Measurements from ENCODE around the gene CEP112. TPM values are rescaled to one million over a fixed set of nuclear protein-coding genes. Genes with fewer than 3 reads are reported as not detected.

CEP112 gene
- total and polyA plus RNA-seq, 2 experiments from 2014 or later, result 4.0 to 4.3 TPM

- Histone ChIP-seq H3K79me2 (replicated peaks; ENCODE audit: insufficient read depth) (no peaks in the 10 kb centered on the region), H2AFZ (no peak overlapping the region), H3F3A (replicated peaks; ENCODE audit: low read depth) (no peaks in the 10 kb centered on the region), H3K4me2 (no peak overlapping the region), H3K27me3 (ENCODE audit: insufficient read depth) (no peaks in the 10 kb centered on the region), H3K4me3 (no peak overlapping the region), H4K20me1 (replicated peaks; ENCODE audit: insufficient read depth) (no peaks in the 10 kb centered on the region), H3K36me3 (ENCODE audit: insufficient read depth) (no peaks in the 10 kb centered on the region), H3K4me1 (ENCODE audit: insufficient read depth) (no peaks in the 10 kb centered on the region), H3K27ac (ENCODE audit: low read depth) (no peak overlapping the region), H3K9me2 (ENCODE audit: insufficient read depth) (no peaks in the 10 kb centered on the region)
- DNase-seq (ENCODE audit: low spot score) (no peak), ATAC-seq (no peak)
- Mint-ChIP-seq H3K9me3 (peaks cover 8% of the 10 kb centered on the region; the same call in 2 of the 3 replicates), H3K27me3 (ENCODE audit: insufficient read depth, low read depth, poor library complexity) (peaks cover 2% of the 10 kb centered on the region), H3K4me3 (no peak overlapping the region), H3K4me1 (no peaks in the 10 kb centered on the region), H3K36me3 (ENCODE audit: low read depth) (no peaks in the 10 kb centered on the region; the same call in 1 of the 3 replicates), H3K27ac (no peak overlapping the region)
- TF ChIP-seq POLR2AphosphoS5 (IDR thresholded peaks at IDR 0.05; ENCODE audit: low read depth) (no peak), EZH2 (IDR thresholded peaks at IDR 0.05; ENCODE audit: low read depth, unreplicated experiment) (no peak), STAT1 (IDR thresholded peaks at IDR 0.05; ENCODE audit: unreplicated experiment) (no peak), ZNF462 (CRISPR knock-in tag; IDR thresholded peaks at IDR 0.05) (no peak), EZH2phosphoT487 (IDR thresholded peaks at IDR 0.05; ENCODE audit: unreplicated experiment) (no peak), JUNB (IDR thresholded peaks at IDR 0.05; ENCODE audit: unreplicated experiment) (no peak), CREB1 (CRISPR knock-in tag; IDR thresholded peaks at IDR 0.05; ENCODE audit: low read depth) (no peak), ZNF114 (CRISPR knock-in tag; IDR thresholded peaks at IDR 0.05) (no peak), REST (IDR thresholded peaks at IDR 0.05; ENCODE audit: unreplicated experiment) (no peak), NANOG (IDR thresholded peaks at IDR 0.05; ENCODE audit: borderline replicate concordance) (no peak), ZNF331 (CRISPR knock-in tag; IDR thresholded peaks at IDR 0.05; ENCODE audit: low read depth) (no peak)
- TF ChIP-seq, protein P1, sequence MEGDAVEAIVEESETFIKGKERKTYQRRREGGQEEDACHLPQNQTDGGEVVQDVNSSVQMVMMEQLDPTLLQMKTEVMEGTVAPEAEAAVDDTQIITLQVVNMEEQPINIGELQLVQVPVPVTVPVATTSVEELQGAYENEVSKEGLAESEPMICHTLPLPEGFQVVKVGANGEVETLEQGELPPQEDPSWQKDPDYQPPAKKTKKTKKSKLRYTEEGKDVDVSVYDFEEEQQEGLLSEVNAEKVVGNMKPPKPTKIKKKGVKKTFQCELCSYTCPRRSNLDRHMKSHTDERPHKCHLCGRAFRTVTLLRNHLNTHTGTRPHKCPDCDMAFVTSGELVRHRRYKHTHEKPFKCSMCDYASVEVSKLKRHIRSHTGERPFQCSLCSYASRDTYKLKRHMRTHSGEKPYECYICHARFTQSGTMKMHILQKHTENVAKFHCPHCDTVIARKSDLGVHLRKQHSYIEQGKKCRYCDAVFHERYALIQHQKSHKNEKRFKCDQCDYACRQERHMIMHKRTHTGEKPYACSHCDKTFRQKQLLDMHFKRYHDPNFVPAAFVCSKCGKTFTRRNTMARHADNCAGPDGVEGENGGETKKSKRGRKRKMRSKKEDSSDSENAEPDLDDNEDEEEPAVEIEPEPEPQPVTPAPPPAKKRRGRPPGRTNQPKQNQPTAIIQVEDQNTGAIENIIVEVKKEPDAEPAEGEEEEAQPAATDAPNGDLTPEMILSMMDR (conservative IDR thresholded peaks at IDR 0.05; ENCODE audit: low read depth in 2 of 2), result no peak
Measured at GRCh38 chr17:66094727-66095126, 97.2 kb downstream of the CEP112 start.
